Prostate gland (tissue), 2 donors: ENCODE data around the gene DHCR7. TPM values are rescaled to one million over a fixed set of nuclear protein-coding genes. Genes with fewer than 3 reads are reported as not detected.

Experiments used
- DNase-seq: peaks from one replicate; pipeline ENCODE4 v3.0.0-alpha.2; 2019; ENCODE audit warnings: low spot score
- H3K27ac ChIP-seq, 2 donors: fragments of 200-600 bp; sonication (generic); 2 replicates each; pipeline ENCODE4 v1.5.1; 2017 to 2019
- H3K27me3 ChIP-seq: fragments of 200-600 bp; sonication (generic); replicated peaks from 2 replicates; pipeline ENCODE4 v1.5.1; 2019; ENCODE audit not compliant: insufficient read depth
- H3K36me3 ChIP-seq, 2 donors: fragments of 200-600 bp; sonication (generic); 1 replicate in 1 of 2; 2 replicates in 1 of 2; pipeline versions ENCODE4 v1.5.1 to v1.8.1; 2017 to 2019
- H3K4me1 ChIP-seq: fragments of 200-600 bp; sonication (generic); replicated peaks from 2 replicates; pipeline ENCODE4 v1.5.1; 2019
- H3K4me3 ChIP-seq, 2 donors: fragments of 200-600 bp; sonication (generic); 2 replicates each; pipeline ENCODE4 v1.5.1; 2017 to 2019
- H3K9me3 ChIP-seq: fragments of 200-600 bp; sonication (generic); 2 replicates; pipeline ENCODE4 v1.5.1; 2017
- POLR2A ChIP-seq: fragments of 450-650 bp; IDR thresholded peaks from one replicate; pipeline ENCODE4 v1.6.1; 2016; ENCODE audit warnings: antibody characterized with exemption, mild to moderate bottlenecking
- POLR2AphosphoS5 ChIP-seq: sonication (generic); formaldehyde crosslinking; IDR thresholded peaks from one replicate; pipeline ENCODE4 v1.6.1; 2017; ENCODE audit warnings: antibody characterized with exemption
- WGBS: methylation state at CpG from one replicate; pipeline ENCODE4 v1.1.5; 2018; 5-methylcytosine and 5-hydroxymethylcytosine counted together
- intact Hi-C: fragments of 100-400 bp; cut with DNase I; formaldehyde crosslinking; loops from one replicate; pipeline ENCODE4 v1.14.2; 2022
- total RNA-seq, 2 donors: library from RNA; depleted of rRNA; stranded (reverse); fragments of >200 nt; gene quantifications; one replicate each; pipeline ENCODE4 v1.1.0, GENCODE V29; 2016
- TF ChIP-seq, protein P1 (sequence below), 4 experiments: fragments of 200-600 bp in 2 of 4; fragments of 450-650 bp in 2 of 4; sonication (generic) in 2 of 4; IDR thresholded peaks; 1 replicate in 3 of 4; 2 replicates in 1 of 4; pipeline ENCODE4 v1.5.1; 2016 to 2019; ENCODE audit warnings: antibody characterized with exemption in 4 of 4, mild to moderate bottlenecking in 2 of 4, moderate library complexity in 2 of 4

Gene DHCR7
- total RNA-seq, 2 donors from 2014 or later: 29.5 to 93.9 TPM

DNA sequence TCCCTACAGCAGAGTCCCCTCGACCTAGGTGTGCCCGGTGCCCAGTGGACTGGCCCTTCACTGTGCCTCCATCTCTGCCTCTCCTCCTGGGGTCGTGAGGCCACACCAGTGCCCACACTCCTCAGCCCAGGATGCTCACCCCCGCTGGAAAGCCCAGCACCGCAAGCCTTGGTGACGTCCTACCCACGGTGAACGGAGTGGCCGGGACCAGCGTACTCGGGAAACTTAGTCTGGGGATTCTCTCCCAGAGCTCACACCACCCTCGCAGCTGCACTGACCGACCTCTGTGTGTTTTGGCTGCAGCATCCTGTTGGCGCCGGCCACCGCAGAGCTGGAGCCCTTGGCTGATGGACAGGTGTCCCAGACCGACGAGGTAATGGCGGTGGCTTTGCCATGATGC is 43.3 kb upstream of the DHCR7 start:
- WGBS: 95% methylated on average over 11 of the region's 19 CpGs
- Histone ChIP-seq H3K9me3 (no peaks in the 10 kb centered on the region), H3K4me1 (no peaks in the 10 kb centered on the region), H3K4me3 (no peak overlapping the region), H3K27ac (no peak overlapping the region), H3K36me3 (peaks cover 3 to 20% of the 10 kb centered on the region in 2 donors), H3K27me3 (no peaks in the 10 kb centered on the region)
- DNase-seq: no peak
- intact Hi-C loops: no loop called here
- no peak for TF ChIP-seq POLR2A
- TF ChIP-seq, protein P1, sequence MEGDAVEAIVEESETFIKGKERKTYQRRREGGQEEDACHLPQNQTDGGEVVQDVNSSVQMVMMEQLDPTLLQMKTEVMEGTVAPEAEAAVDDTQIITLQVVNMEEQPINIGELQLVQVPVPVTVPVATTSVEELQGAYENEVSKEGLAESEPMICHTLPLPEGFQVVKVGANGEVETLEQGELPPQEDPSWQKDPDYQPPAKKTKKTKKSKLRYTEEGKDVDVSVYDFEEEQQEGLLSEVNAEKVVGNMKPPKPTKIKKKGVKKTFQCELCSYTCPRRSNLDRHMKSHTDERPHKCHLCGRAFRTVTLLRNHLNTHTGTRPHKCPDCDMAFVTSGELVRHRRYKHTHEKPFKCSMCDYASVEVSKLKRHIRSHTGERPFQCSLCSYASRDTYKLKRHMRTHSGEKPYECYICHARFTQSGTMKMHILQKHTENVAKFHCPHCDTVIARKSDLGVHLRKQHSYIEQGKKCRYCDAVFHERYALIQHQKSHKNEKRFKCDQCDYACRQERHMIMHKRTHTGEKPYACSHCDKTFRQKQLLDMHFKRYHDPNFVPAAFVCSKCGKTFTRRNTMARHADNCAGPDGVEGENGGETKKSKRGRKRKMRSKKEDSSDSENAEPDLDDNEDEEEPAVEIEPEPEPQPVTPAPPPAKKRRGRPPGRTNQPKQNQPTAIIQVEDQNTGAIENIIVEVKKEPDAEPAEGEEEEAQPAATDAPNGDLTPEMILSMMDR (IDR thresholded peaks at IDR 0.05): no peak
- no peak for TF ChIP-seq POLR2AphosphoS5

DNA sequence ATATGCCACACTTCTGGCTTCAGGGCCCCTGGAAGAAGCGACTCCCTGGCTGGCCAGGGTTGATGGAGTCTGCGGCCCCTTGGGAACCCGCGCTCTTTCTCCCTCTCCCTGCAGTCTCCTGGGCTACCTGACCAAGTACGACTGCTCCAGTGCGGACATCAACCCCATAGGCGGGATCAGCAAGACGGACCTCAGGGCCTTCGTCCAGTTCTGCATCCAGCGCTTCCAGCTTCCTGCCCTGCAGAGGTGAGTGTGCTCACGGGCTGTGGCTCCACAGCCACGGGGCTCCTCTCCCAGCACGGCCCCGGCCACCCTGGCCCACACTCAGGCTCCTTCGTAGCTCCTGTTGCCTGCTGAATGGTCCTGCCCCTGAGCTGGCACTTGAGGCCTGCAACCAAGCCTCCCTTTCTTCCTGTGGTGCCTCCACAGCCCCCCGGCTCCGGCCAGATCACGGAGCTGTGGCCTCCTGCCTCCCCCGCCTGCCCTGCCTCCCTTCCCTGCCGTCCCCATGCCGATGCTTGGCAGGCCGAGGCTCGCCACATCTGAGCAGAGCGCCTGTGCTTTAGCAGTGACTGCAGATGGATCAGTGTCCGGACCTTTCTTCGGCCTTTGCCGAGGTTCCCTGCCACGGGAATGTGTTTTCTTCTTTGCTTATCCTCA is 42.7 kb upstream of the DHCR7 start:
- 98% methylated on average over 20 of the region's 28 CpGs for WGBS
- no peak for DNase-seq
- H3K36me3 ChIP-seq: peaks cover 3 to 14% of the 10 kb centered on the region in 2 donors

DNA sequence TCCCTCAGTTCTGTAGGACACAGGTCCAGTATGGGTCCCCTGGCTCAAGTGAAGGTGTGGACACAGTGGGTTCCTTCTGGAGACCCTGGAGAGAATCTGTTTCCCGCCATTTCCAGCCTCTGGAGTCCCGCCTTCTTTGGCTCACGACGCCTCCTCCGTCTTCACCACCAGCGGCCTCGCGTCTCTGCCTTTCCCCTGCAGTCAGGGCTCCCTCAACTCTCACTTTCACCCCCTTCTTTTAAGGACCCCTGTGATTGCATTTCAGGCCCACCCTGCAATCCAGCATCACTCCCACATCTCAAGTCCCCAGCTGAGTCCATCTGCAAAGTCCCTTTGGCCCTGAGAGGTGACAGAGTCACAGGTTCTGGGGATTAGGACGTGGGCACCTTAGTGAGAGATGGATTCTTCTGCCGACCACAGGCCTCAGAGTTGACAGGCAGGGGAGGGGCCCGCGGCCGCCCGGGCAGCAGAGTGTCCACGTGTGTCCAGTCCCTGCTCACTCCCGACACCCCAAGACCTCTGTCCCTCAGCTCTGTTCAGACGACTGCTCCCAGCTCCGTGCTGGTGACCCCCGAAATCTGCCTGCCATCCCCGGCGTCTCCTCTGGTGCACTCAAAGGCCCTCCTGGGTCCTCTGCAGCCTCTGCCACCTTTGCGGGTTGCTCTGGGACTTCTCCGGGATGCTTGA is 42.0 kb upstream of the DHCR7 start:
- intact Hi-C loops: no loop called here
- H3K36me3 ChIP-seq: peaks cover 5 to 14% of the 10 kb centered on the region in 2 donors
- H3K27me3 ChIP-seq: no peaks in the 10 kb centered on the region
- no peak overlapping the region for H3K4me3 ChIP-seq
- WGBS: 96% methylated on average over 23 of the region's 23 CpGs
- H3K27ac ChIP-seq: no peak overlapping the region
- TF ChIP-seq POLR2AphosphoS5: no peak
- TF ChIP-seq POLR2A: no peak
- TF ChIP-seq, protein P1 (IDR thresholded peaks at IDR 0.05): no peak
- DNase-seq: no peak
- no peaks in the 10 kb centered on the region for H3K9me3 ChIP-seq
- no peaks in the 10 kb centered on the region for H3K4me1 ChIP-seq

More for the DNA sequence above, 42.7 kb upstream of the DHCR7 start:
- Histone ChIP-seq H3K9me3 (no peaks in the 10 kb centered on the region), H3K27me3 (no peaks in the 10 kb centered on the region), H3K4me3 (no peak overlapping the region), H3K4me1 (no peaks in the 10 kb centered on the region), H3K27ac (no peak overlapping the region)
- TF ChIP-seq POLR2AphosphoS5 (no peak), POLR2A (no peak)
- TF ChIP-seq, protein P1 (IDR thresholded peaks at IDR 0.05): no peak
- intact Hi-C loops: no loop called here

DNA sequence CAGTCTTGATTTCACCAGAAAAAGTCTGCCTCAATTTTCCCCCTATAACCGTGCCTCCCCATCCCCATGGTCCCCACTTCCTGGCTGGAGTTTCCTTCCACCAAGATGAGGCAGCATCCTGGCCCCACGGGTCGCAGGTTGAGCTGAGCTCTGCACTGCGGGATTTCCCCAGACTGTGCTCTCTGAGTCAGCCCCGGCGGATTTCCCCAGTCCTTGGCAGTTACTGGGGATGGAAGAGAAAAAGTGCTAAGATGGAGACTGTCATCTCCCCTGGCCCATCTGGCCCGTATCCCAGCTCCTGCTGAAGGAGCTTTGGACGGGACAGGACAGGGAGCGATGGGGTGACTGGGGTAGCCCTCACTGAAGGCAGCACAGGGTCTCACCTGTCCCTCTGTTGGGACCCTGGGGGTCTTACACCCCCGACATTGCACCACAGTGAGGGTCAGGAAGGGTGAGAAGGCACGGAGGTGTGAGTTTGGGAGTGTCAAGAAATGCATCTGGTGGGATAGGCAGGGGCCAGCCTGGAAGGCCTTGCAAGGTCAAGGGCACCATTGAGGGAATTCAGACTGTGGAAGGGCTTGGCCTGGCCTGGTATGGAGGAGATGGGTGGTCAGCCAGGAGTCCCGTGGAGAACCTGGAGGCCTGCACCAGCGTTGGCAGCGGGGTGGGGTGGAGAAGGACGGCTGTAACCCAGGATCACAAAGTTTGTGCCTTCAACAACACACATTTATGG is 41.3 kb upstream of the DHCR7 start:
- DNase-seq: no peak
- TF ChIP-seq POLR2AphosphoS5: no peak
- TF ChIP-seq, protein P1 (IDR thresholded peaks at IDR 0.05): no peak
- no peak for TF ChIP-seq POLR2A
- H3K27ac ChIP-seq: no peak overlapping the region

More for the DNA sequence above, 41.3 kb upstream of the DHCR7 start:
- Histone ChIP-seq H3K4me1 (no peaks in the 10 kb centered on the region), H3K36me3 (peaks cover 10 to 14% of the 10 kb centered on the region in 2 donors), H3K9me3 (no peaks in the 10 kb centered on the region), H3K4me3 (no peak overlapping the region), H3K27me3 (no peaks in the 10 kb centered on the region)
- intact Hi-C loops: no loop called here
- WGBS: 81% methylated on average over 15 of the region's 15 CpGs
